NCI-H1436 (cell line): ENCODE data around the gene COG2.
"Not testable (repeated sequence)": the region's sequence is repeated elsewhere in the genome, so short reads cannot be mapped to it uniquely, and the experiment has no call there.

ENCODE experiments used
- DNase-seq: peaks from one replicate; lab custom pipeline; 2025; lab: John Stamatoyannopoulos, UW

Gene COG2

DNA sequence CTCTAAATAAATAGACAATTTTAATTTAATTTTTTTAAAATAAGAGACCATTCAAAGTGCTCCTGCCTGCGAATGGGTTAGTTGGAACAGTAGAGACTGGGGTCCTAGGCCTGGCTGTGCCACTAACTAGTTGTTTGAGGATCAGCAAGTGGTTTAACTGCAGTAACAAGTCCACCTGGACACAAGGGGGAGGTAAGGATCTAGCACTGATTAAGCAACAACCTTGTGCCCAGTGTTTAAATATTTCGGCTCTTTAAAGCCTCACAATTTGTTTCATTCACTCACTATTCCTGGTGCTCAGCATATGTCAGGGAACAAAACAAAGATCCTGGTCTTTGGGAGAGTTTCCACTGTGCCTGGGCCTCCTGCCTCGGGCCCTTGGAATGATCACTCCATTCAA, 73.2 kb downstream of the COG2 start:
- no peak for DNase-seq

DNA sequence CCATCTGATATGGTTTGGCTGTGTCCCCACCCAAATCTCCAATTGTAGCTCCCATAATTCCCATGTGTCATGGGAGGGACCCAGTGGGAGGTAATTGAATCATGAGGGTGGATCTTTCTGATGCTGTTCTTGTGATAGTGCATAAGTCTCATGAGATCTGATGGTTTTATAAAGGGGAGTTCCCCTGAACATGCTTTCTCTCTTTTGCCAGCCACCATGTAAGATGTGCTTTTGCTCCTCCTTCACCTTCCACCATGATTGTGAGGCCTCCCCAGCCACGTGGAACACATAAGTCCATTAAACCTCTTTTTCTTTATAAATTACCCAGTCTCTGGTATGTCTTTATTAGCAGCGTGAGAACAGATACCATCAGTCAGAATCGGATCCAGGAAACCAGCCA, 74.2 kb downstream of the COG2 start:
- DNase-seq, result not testable (repeated sequence)

DNA sequence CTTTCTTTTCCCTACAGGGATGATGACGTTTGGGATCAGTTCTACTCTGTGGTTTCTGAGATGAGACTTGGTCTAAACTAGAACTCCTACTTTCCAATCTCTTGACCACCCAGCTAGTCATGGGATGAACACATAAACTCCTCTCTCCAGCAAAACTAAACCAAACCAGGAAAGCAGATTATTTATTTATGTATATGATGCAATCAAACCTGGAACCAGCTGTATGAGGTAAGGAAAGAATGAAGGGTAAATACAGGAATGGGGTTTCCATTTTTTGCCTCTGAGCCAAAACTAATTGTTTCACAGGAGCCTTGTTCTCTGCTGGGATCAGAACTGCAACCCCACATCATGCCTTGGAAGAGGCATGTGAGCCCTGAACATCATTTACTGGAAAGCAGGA, 75.0 kb downstream of the COG2 start:
- DNase-seq, result no peak

DNA sequence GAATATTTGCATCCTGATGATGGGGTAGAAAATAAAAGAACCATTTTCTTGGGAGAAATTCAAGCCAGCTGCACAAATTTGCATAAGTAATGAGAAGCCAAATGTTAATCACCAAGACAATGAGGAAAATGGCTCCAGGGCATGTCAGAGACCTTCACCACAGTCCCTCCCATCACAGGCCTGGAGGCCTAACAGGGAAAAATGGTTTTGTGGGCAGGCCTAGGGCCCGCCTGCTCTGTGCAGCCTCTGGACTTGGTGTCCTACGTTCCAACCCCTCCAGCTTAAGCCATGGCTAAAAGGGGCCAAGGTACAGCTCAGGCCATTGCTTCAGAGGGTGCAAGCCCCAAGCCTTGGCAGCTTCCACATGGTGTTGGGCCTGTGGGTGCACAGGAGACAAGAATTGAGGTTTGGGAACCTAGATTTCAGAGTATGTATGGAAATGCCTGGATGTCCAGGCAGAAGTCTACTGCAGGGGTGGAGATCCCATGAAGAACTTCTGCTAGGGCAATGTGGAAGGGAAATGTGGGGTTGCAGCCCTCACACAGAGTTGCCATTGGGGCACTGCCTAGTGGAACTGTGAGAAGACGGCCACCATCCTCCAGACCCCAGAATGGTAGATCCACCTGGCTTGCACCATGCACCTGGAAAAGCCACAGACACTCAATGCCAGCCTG, 79.7 kb downstream of the COG2 start:
- DNase-seq, result not testable (repeated sequence)

DNA sequence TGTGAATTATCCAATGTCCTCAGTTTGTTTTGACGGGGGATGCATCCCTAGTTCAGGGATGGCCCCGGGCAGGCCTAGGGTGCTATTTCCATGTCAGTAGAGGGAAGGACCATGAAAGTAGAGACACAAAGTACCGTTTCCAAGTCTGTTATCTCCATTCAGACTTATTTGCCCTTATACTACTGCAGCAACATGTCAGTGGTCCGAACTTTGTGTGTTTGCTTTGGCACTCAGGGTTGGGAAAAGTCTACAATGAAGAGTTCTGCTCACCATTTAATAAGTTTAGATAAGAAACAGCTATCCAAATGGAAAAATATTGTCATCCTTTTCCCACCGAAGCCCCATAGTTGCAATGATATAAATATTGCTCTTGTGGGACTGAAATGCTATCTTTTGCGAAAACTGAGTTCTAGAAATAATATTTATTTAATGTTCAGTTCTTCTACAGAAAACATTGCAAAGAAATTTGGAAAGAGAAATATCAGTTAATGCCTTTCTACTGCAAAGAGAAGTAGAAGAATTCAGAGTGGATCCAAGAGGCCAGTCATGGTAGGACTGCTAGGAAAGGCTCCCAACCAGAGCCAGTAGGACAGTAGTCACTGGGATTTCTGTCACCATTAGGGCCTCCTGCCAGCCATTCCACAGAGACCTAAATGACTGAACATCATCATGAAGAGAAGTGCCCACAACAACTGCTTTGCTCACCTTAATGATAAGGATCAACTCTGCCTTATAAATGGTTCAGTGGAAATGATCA, 83.2 kb downstream of the COG2 start:
- DNase-seq, result no peak

DNA sequence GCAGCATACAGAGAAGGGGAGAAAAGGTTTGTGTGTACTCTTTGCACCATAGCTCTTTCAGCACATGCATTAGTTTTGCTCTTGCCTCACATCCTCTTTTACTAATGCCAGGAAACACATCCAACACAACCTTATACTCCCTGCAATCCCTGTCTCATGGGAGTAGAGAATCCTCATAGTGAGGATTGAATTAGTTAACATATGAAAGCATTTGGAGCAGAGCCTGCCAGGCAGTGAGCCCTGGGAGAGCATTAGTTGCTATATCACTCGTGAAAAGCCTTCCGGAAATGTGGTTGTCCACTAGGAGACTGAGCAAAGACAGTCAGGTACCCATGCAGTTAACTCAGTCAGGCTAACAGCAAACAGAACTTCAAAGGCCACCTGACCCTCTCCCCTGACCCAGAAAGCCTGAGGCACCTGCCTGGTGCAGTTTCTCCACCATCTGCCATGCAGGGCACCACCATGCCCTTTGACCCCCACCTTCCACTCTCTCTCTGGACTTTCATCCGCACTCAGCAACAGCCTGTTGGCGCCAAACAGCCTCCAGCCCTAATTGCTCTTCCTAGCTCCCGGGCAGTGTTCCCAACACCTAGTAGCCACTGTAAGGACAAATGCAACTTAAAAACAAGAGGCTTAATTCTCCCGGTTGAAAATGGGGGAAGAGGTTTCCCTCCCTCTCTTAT, 86.6 kb downstream of the COG2 start:
- no peak for DNase-seq

DNA sequence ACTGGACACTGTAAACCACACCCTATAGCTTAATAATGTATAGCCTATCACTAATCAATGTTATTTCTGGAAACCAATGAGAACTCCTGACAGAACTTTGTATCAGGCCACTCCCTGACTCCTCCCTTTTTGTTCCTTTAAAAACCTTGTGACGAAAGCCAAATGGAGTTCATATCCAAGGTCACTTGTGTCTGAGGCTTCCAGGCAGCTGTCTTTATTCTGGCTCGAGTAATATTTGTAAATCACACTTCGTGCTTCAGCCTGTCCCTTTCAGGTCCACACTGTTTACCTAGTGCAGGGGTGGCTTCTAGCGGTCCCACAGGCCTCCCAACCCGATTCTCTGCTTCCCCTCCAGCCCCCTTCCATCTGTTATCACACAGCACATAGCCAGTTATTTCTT, 88.7 kb downstream of the COG2 start:
- DNase-seq, result no peak

DNA sequence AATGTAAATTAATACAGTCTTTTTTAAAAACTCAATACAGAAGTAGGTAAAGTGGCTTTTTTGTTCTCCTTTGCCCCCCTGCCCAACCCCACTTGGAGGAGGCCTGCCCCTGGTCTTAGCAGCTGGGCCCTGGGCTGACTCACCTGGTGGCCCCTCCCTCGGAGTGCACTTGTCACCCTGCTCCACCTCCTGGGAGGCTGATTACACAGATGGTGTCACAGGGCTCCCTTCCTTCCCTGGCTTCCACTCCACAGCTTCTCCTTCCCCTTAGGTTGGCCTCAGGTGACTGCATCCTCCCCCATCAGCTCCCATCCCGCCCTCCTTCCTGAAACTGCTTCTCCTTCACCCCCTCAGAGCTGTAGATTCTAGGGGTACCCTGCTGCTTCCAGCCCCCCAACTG, 93.2 kb downstream of the COG2 start:
- peak; percentile 59 for DNase-seq

DNA sequence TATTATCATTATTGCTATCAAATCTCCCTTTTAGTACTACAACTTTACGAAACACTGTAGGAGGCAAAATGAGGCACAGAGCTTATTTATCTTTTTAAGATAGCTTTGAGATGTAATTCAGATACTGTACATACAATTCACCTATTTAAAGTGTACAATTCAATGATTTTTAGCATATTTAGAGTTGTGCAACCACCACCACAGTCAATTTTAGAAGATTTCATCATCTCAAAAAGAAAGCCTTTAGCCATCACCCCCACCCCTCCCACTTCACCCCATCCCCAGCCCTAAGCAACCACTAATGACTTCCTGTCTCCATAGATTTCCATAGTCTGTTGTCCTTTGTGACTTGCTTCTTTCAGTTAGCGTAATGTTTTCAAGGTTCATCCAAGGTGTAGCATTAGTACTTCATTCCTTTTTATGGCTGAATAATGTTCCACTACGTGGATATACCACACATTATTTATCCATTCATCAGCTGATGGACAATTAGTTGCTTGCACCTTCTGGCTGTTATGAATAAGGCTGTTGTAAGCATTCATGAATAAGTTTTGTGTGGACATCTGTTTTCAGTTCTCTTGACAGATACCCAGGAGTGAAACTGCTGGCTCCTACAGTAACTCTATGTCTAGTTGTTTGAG, 95.5 kb downstream of the COG2 start:
- DNase-seq, result no peak

DNA sequence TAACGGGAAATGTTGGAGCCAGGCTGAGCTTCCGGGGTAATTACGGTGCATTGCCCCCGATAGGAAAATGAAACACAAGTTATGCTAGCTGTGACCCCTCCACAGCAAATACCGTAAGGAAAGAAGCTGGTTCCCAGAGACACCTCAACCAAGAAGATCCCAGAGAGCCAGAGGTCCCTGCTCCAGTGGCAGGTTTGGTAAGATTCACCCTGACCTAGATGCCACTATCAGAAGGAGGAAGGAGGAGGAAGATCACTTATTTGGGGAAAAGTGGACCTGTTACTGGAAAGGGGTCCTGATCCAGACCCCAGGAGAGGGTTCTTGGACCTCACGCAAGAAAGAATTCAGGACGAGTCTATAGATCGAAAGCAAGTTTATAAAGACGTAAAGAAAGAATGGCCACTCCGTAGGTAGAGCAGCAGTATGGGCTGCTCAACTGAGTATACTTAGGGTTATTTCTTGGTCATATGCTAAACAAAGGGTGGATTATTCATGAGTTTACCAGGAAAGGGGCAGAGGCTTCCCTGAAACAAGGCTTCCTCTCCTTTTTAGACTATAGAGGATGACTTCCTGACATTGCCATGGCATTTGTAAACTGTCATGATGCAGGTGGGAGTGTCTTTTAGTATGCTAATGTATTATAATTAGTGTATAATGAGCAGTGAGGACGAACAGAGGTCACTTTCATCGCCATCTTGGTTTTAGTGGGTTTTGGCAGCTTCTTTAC, 97.4 kb downstream of the COG2 start:
- DNase-seq, result no peak
